OCI-LY1 (cell line): ENCODE results near the gene STARD9.

Experiments
- CTCF ChIP-seq: fragments of 200-600 bp; sonication (generic), shearing (Covaris generic); IDR thresholded peaks from 2 replicates; pipeline ENCODE4 v1.5.1; 2017; ENCODE audit warnings: mild to moderate bottlenecking, antibody characterized with exemption, low read length, moderate library complexity, mixed read lengths
- EZH2 ChIP-seq: fragments of 200-600 bp; sonication (generic), shearing (Covaris generic); IDR thresholded peaks from 2 replicates; pipeline ENCODE4 v1.8.0; 2017; ENCODE audit warnings: borderline replicate concordance, mixed run types, mild to moderate bottlenecking, antibody characterized with exemption, low read length, moderate library complexity, mixed read lengths

- TF ChIP-seq CTCF, result no peak
- no peak for TF ChIP-seq EZH2
Observed at GRCh38 chr15:42695527-42696071, 120.2 kb downstream of the STARD9 start.
